ENCODE data around the gene AFAP1.

Gene AFAP1

GRCh38 chr4:7772711-7773385, 166.8 kb downstream of the AFAP1 start:
- Histone ChIP-seq H3K4me1 (peaks cover 8 to 28% (median 12%) of the 10 kb centered on the region in 10 experiments; a peak in 18 of 20 replicates), H4K20me1 (peaks cover 0 to 28% (median 0%) of the 10 kb centered on the region in 11 experiments; a peak in 8 of 22 replicates), H3K9me3 (replicated peaks in 1 of 11) (no peaks in the 10 kb centered on the region), H3K9ac (no peak overlapping the region), H3K27ac (no peak overlapping the region), H3K4me2 (no peak overlapping the region), H3K4me3 (no peak overlapping the region), H3K27me3 (peaks cover 0 to 12% (median 0%) of the 10 kb centered on the region in 11 experiments; a peak in 4 of 22 replicates), H3K36me3 (peaks cover 0 to 69% (median 17%) of the 10 kb centered on the region in 11 experiments; a peak in 16 of 22 replicates)
- TF ChIP-seq Cebpa-rat (IDR thresholded peaks at IDR 0.05), result no peak

- Histone ChIP-seq H3K4me3 (no peak overlapping the region), H3K4me1 (peaks cover 9 to 35% (median 19%) of the 10 kb centered on the region in 10 experiments; a peak in 18 of 20 replicates), H3K4me2 (no peak overlapping the region), H3K27me3 (peaks cover 0 to 16% (median 0%) of the 10 kb centered on the region in 11 experiments; a peak in 4 of 22 replicates), H3K27ac (no peak overlapping the region), H3K9ac (no peak overlapping the region; a peak in 1 of 22 replicates), H3K9me3 (replicated peaks in 1 of 11) (no peaks in the 10 kb centered on the region), H4K20me1 (peaks cover 0 to 29% (median 0%) of the 10 kb centered on the region in 11 experiments; a peak in 9 of 22 replicates), H3K36me3 (peaks cover 0 to 60% (median 17%) of the 10 kb centered on the region in 11 experiments; a peak in 14 of 22 replicates)
- no peak for TF ChIP-seq Cebpa-rat (IDR thresholded peaks at IDR 0.05)
Observed at GRCh38 chr4:7771541-7772507, 167.8 kb downstream of the AFAP1 start.

- H3K4me1 ChIP-seq, result peaks cover 9 to 35% (median 19%) of the 10 kb centered on the region in 10 experiments; a peak in 18 of 20 replicates
- no peak for TF ChIP-seq Cebpa-rat (IDR thresholded peaks at IDR 0.05)
- H3K4me3 ChIP-seq, result no peak overlapping the region
- peaks cover 0 to 35% (median 0%) of the 10 kb centered on the region in 11 experiments; a peak in 9 of 22 replicates for H4K20me1 ChIP-seq
- H3K36me3 ChIP-seq, result peaks cover 0 to 60% (median 17%) of the 10 kb centered on the region in 11 experiments; a peak in 14 of 22 replicates
- no peak overlapping the region for H3K4me2 ChIP-seq
- no peaks in the 10 kb centered on the region for H3K9me3 ChIP-seq (replicated peaks in 1 of 11)
- no peak overlapping the region for H3K9ac ChIP-seq
- H3K27ac ChIP-seq, result no peak overlapping the region
- peaks cover 0 to 16% (median 0%) of the 10 kb centered on the region in 11 experiments; a peak in 4 of 22 replicates for H3K27me3 ChIP-seq
Observed at GRCh38 chr4:7771056-7771455, 168.6 kb downstream of the AFAP1 start.

- Histone ChIP-seq H3K9me3 (replicated peaks in 1 of 11) (no peaks in the 10 kb centered on the region), H3K36me3 (peaks cover 0 to 65% (median 17%) of the 10 kb centered on the region in 11 experiments; a peak in 14 of 22 replicates), H3K9ac (no peak overlapping the region), H3K4me2 (no peak overlapping the region), H3K27ac (no peak overlapping the region), H3K4me3 (no peak overlapping the region), H3K27me3 (peaks cover 0 to 16% (median 0%) of the 10 kb centered on the region in 11 experiments; a peak in 4 of 22 replicates), H4K20me1 (peaks cover 0 to 41% (median 0%) of the 10 kb centered on the region in 11 experiments; a peak in 9 of 22 replicates), H3K4me1 (peaks cover 9 to 35% (median 19%) of the 10 kb centered on the region in 10 experiments; a peak in 18 of 20 replicates)
- TF ChIP-seq Cebpa-rat (IDR thresholded peaks at IDR 0.05), result no peak
Observed at GRCh38 chr4:7770224-7771050, 169.2 kb downstream of the AFAP1 start.

- peaks cover 0 to 16% (median 0%) of the 10 kb centered on the region in 11 experiments; a peak in 4 of 22 replicates for H3K27me3 ChIP-seq
- peaks cover 0 to 48% (median 0%) of the 10 kb centered on the region in 11 experiments; a peak in 10 of 22 replicates for H4K20me1 ChIP-seq
- no peak for TF ChIP-seq Cebpa-rat (IDR thresholded peaks at IDR 0.05)
- peak overlapping the region in 5 of 11 experiments; percentile 61 to 81 (median 65); a peak in 5 of 22 replicates for H3K4me2 ChIP-seq
- H3K36me3 ChIP-seq, result peaks cover 0 to 64% (median 17%) of the 10 kb centered on the region in 11 experiments; a peak in 14 of 22 replicates
- H3K27ac ChIP-seq, result no peak overlapping the region
- no peaks in the 10 kb centered on the region for H3K9me3 ChIP-seq (replicated peaks in 1 of 11)
- H3K4me1 ChIP-seq, result peaks cover 9 to 35% (median 19%) of the 10 kb centered on the region in 10 experiments; a peak in 18 of 20 replicates
- no peak overlapping the region for H3K4me3 ChIP-seq
- no peak overlapping the region for H3K9ac ChIP-seq
Observed at GRCh38 chr4:7769396-7770223, 170.1 kb downstream of the AFAP1 start.

GRCh38 chr4:7768736-7769135, 170.9 kb downstream of the AFAP1 start:
- Histone ChIP-seq H3K36me3 (peaks cover 0 to 57% (median 10%) of the 10 kb centered on the region in 11 experiments; a peak in 13 of 22 replicates), H3K9ac (no peak overlapping the region), H3K4me2 (peak overlapping the region; percentile 25 to 81 (median 63); a peak in 17 of 22 replicates), H3K4me3 (no peak overlapping the region), H4K20me1 (peaks cover 0 to 42% (median 0%) of the 10 kb centered on the region in 11 experiments; a peak in 10 of 22 replicates), H3K27me3 (peaks cover 0 to 16% (median 0%) of the 10 kb centered on the region in 11 experiments; a peak in 4 of 22 replicates), H3K9me3 (replicated peaks in 1 of 11) (no peaks in the 10 kb centered on the region), H3K4me1 (peaks cover 9 to 35% (median 19%) of the 10 kb centered on the region in 10 experiments; a peak in 18 of 20 replicates), H3K27ac (no peak overlapping the region)
- no peak for TF ChIP-seq Cebpa-rat (IDR thresholded peaks at IDR 0.05)

GRCh38 chr4:7767966-7768365, 171.7 kb downstream of the AFAP1 start:
- H3K27me3 ChIP-seq, result peaks cover 0 to 16% (median 0%) of the 10 kb centered on the region in 11 experiments; a peak in 4 of 22 replicates
- H4K20me1 ChIP-seq, result peaks cover 0 to 44% (median 0%) of the 10 kb centered on the region in 11 experiments; a peak in 10 of 22 replicates
- peaks cover 0 to 57% (median 6%) of the 10 kb centered on the region in 11 experiments; a peak in 12 of 22 replicates for H3K36me3 ChIP-seq
- H3K4me1 ChIP-seq, result peaks cover 9 to 35% (median 19%) of the 10 kb centered on the region in 10 experiments; a peak in 18 of 20 replicates
- H3K9me3 ChIP-seq (replicated peaks in 1 of 11), result no peaks in the 10 kb centered on the region
- no peak for TF ChIP-seq Cebpa-rat (IDR thresholded peaks at IDR 0.05)
- H3K4me3 ChIP-seq, result no peak overlapping the region
- peak overlapping the region in 1 of 11 experiments; percentile 18; a peak in 1 of 22 replicates for H3K9ac ChIP-seq
- peak overlapping the region; percentile 25 to 81 (median 63) for H3K4me2 ChIP-seq
- H3K27ac ChIP-seq, result no peak overlapping the region

Measured in BLaER1 treated with 17β-estradiol and CSF1 and Interleukin-3, amounts not matched to agents 10 nM and 100 nM (cell line).